HCT116 (cell line): ENCODE data around the gene TMEM135. TPM values are rescaled to one million over a fixed set of nuclear protein-coding genes. Genes with fewer than 3 reads are reported as not detected.

Experiments used
- ATAC-seq: fragments of 200-7000 bp; cut with Tn5 transposase; 2 replicates; pipeline ENCODE4 v1.9.1; 2020; ENCODE audit warnings: mild to moderate bottlenecking, moderate library complexity
- BruUV-seq: library from RNA; stranded (reverse); fragments of 400-500 nt; replicated peaks from 2 replicates; lab custom pipeline; 2021; lab: Mats Ljungman, UMichigan
- CTCF ChIA-PET: fragments of 300-600 bp; sonication (Branson Sonifier 250); formaldehyde crosslinking; loops from one replicate; lab custom pipeline; 2021; ENCODE audit warnings: antibody characterized with exemption; lab: Charles Lee
- POLR2A ChIA-PET: fragments of 300-600, 350-600 bp; sonication (Branson Sonifier 250); formaldehyde crosslinking; loops from one replicate; lab custom pipeline; 2021; ENCODE audit warnings: antibody characterized with exemption; lab: Charles Lee
- RAD21 ChIA-PET, 2 experiments: fragments of 300-600 bp; sonication (Branson Sonifier 250); formaldehyde crosslinking; loops; one replicate each; lab custom pipeline; 2023; ENCODE audit warnings: low total read pairs in 2 of 2; ENCODE audit not compliant: uncharacterized antibody in 2 of 2, unreplicated experiment in 2 of 2, low non-redundant PET in 1 of 2; lab: Charles Lee
- DNase-seq: peaks from one replicate; pipeline ENCODE4 v3.0.0-alpha.2; 2010; ENCODE audit warnings: low read depth, low spot score
- H2AFZ ChIP-seq: fragments of 200-600 bp; shearing (Covaris generic), sonication (generic); 2 replicates; pipeline ENCODE4 v1.6.1; 2017; ENCODE audit warnings: low read depth, mixed run types, mixed read lengths, antibody characterized with exemption, low read length; ENCODE audit not compliant: poor library complexity, severe bottlenecking
- H3K27ac ChIP-seq: 2 replicates; pipeline ENCODE4 v1.5.1; 2012; ENCODE audit warnings: low read depth, low read length
- H3K27me3 ChIP-seq: fragments of 200-600 bp; sonication (generic); 2 replicates; pipeline ENCODE4 v1.6.1; 2016; ENCODE audit warnings: mixed run types, low read length, mixed read lengths; ENCODE audit not compliant: insufficient read depth
- H3K36me3 ChIP-seq, 2 experiments: fragments of 200-500 bp in 1 of 2; fragments of 200-600 bp in 1 of 2; sonication (Bioruptor generic) in 1 of 2; sonication (generic) in 1 of 2; 2 replicates each; pipeline versions ENCODE4 v1.5.1 to v1.6.1; 2014 to 2016; ENCODE audit warnings: low read length in 2 of 2, inconsistent platforms in 1 of 2, mixed read lengths in 1 of 2, mixed run types in 1 of 2; ENCODE audit not compliant: insufficient read depth in 2 of 2, control insufficient read depth in 1 of 2
- H3K4me1 ChIP-seq, 2 experiments: fragments of 200-600 bp in 1 of 2; sonication (generic) in 1 of 2; 2 replicates each; pipeline versions ENCODE4 v1.5.1 to v1.6.1; 2012 to 2017; ENCODE audit warnings: low read length in 2 of 2, inconsistent platforms in 1 of 2, mild to moderate bottlenecking in 1 of 2, mixed read lengths in 1 of 2, mixed run types in 1 of 2, moderate library complexity in 1 of 2; ENCODE audit not compliant: insufficient read depth in 2 of 2, control insufficient read depth in 1 of 2
- H3K4me2 ChIP-seq: fragments of 200-600 bp; sonication (generic); 2 replicates; pipeline ENCODE4 v1.6.1; 2017; ENCODE audit warnings: mixed run types, low read length, mixed read lengths
- H3K4me3 ChIP-seq, 2 experiments: fragments of 200-600 bp in 1 of 2; sonication (generic) in 1 of 2; replicated peaks in 1 of 2; 2 replicates each; pipeline ENCODE4 v1.5.1; 2011 to 2016; ENCODE audit warnings: low read length in 2 of 2, control low read depth in 1 of 2, low read depth in 1 of 2, mild to moderate bottlenecking in 1 of 2, mixed read lengths in 1 of 2, mixed run types in 1 of 2
- H3K79me2 ChIP-seq: fragments of 200-600 bp; sonication (generic); 2 replicates; pipeline ENCODE4 v1.6.1; 2017; ENCODE audit warnings: mild to moderate bottlenecking, mixed run types, low read length, moderate library complexity, mixed read lengths; ENCODE audit not compliant: insufficient read depth
- H3K9ac ChIP-seq: fragments of 200-600 bp; sonication (generic); 2 replicates; pipeline ENCODE4 v1.6.1; 2016; ENCODE audit warnings: low read length, mixed read lengths
- H3K9me2 ChIP-seq: fragments of 200-600 bp; sonication (generic), shearing (Covaris generic); 2 replicates; pipeline ENCODE4 v1.6.1; 2017; ENCODE audit warnings: mixed run types, mild to moderate bottlenecking, moderate library complexity; ENCODE audit not compliant: insufficient read depth
- H3K9me3 ChIP-seq, 2 experiments: fragments of 200-500 bp in 1 of 2; fragments of 200-600 bp in 1 of 2; sonication (Bioruptor generic) in 1 of 2; sonication (generic) in 1 of 2; 2 replicates each; pipeline ENCODE4 v1.6.1; 2014 to 2017; ENCODE audit warnings: low read length in 2 of 2, mixed read lengths in 2 of 2, inconsistent platforms in 1 of 2, low read depth in 1 of 2, mild to moderate bottlenecking in 1 of 2, mixed run types in 1 of 2, moderate library complexity in 1 of 2; ENCODE audit not compliant: control insufficient read depth in 1 of 2, insufficient read depth in 1 of 2
- H4K20me1 ChIP-seq: fragments of 200-600 bp; sonication (generic), shearing (Covaris generic); 2 replicates; pipeline ENCODE4 v1.6.1; 2017; ENCODE audit warnings: mixed run types, mild to moderate bottlenecking, moderate library complexity; ENCODE audit not compliant: insufficient read depth
- CEBPB ChIP-seq: IDR thresholded peaks from 2 replicates; pipeline ENCODE4 v1.6.1; 2012; ENCODE audit warnings: low read depth
- CTCF ChIP-seq, 3 experiments: fragments of 200-600 bp in 1 of 3; sonication (generic) in 1 of 3; IDR thresholded peaks in 2 of 3; conservative IDR thresholded peaks in 1 of 3; 2 replicates each; pipeline ENCODE4 v1.5.1; 2012 to 2017; ENCODE audit warnings: low read depth in 2 of 3, low read length in 2 of 3, antibody characterized with exemption in 1 of 3, borderline replicate concordance in 1 of 3, control low read depth in 1 of 3, mild to moderate bottlenecking in 1 of 3, mixed read lengths in 1 of 3, mixed run types in 1 of 3, moderate library complexity in 1 of 3; ENCODE audit not compliant: insufficient read depth in 1 of 3
- FOSL1 ChIP-seq: IDR thresholded peaks from 2 replicates; pipeline ENCODE4 v1.6.1; 2012; ENCODE audit warnings: low read depth
- POLR2A ChIP-seq: IDR thresholded peaks from 2 replicates; pipeline ENCODE4 v1.7.0; 2011; ENCODE audit warnings: borderline replicate concordance; ENCODE audit not compliant: insufficient read depth, insufficient read length; ENCODE audit errors: extremely low read depth
- POLR2AphosphoS5 ChIP-seq: IDR thresholded peaks from 2 replicates; pipeline ENCODE4 v1.6.1; 2011; ENCODE audit warnings: mild to moderate bottlenecking, low read depth, low read length, moderate library complexity
- SP1 ChIP-seq: IDR thresholded peaks from 2 replicates; pipeline ENCODE4 v1.6.1; 2012; ENCODE audit warnings: low read depth
- intact Hi-C: fragments of 100-400 bp; cut with micrococcal nuclease; formaldehyde crosslinking; loops from 2 replicates; pipeline ENCODE4 v1.10.0; 2022
- total RNA-seq: library from RNA; stranded (reverse); gene quantifications from one replicate; pipeline ENCODE4 v1.2.1, GENCODE V29; 2021; ENCODE audit not compliant: unreplicated experiment
- TF ChIP-seq, protein P1 (sequence below): IDR thresholded peaks from 2 replicates; pipeline ENCODE4 v1.6.1; 2012
- TF ChIP-seq, protein P2 (sequence below): IDR thresholded peaks from 2 replicates; pipeline ENCODE4 v1.6.1; 2012; ENCODE audit warnings: low read depth
- TF ChIP-seq, protein P3 (sequence below): IDR thresholded peaks from 2 replicates; pipeline ENCODE4 v1.6.1; 2011; ENCODE audit warnings: mild to moderate bottlenecking, low read length, moderate library complexity; ENCODE audit not compliant: insufficient replicate concordance; ENCODE audit errors: extremely low read depth

TMEM135 gene
- total RNA-seq, 1 experiment from 2014 or later, result 50.6 TPM

DNA sequence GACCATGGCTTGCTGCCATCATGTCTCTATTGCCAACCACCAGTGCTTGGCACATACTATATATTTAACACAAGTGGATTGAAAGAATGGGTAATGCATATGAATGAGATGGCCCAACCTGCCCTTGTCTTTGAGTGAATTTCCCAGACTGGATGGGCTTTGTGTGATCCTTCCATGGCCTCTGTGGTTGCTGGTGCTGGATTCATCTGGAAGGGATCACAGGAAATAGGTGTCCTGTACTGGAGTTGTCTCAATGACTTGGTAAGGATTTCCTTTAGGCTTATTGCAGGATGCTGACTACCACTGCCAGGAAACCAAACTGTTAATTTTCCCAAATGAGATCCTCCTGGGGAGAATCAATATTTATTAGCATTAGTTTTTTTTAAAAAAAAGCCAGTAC, 328.6 kb downstream of the TMEM135 start (continued):
- TF ChIP-seq, protein P1, sequence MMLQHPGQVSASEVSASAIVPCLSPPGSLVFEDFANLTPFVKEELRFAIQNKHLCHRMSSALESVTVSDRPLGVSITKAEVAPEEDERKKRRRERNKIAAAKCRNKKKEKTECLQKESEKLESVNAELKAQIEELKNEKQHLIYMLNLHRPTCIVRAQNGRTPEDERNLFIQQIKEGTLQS, result no peak
- TF ChIP-seq, protein P2, sequence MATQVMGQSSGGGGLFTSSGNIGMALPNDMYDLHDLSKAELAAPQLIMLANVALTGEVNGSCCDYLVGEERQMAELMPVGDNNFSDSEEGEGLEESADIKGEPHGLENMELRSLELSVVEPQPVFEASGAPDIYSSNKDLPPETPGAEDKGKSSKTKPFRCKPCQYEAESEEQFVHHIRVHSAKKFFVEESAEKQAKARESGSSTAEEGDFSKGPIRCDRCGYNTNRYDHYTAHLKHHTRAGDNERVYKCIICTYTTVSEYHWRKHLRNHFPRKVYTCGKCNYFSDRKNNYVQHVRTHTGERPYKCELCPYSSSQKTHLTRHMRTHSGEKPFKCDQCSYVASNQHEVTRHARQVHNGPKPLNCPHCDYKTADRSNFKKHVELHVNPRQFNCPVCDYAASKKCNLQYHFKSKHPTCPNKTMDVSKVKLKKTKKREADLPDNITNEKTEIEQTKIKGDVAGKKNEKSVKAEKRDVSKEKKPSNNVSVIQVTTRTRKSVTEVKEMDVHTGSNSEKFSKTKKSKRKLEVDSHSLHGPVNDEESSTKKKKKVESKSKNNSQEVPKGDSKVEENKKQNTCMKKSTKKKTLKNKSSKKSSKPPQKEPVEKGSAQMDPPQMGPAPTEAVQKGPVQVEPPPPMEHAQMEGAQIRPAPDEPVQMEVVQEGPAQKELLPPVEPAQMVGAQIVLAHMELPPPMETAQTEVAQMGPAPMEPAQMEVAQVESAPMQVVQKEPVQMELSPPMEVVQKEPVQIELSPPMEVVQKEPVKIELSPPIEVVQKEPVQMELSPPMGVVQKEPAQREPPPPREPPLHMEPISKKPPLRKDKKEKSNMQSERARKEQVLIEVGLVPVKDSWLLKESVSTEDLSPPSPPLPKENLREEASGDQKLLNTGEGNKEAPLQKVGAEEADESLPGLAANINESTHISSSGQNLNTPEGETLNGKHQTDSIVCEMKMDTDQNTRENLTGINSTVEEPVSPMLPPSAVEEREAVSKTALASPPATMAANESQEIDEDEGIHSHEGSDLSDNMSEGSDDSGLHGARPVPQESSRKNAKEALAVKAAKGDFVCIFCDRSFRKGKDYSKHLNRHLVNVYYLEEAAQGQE, result no peak
- TF ChIP-seq SP1, result no peak
- TF ChIP-seq, protein P3, sequence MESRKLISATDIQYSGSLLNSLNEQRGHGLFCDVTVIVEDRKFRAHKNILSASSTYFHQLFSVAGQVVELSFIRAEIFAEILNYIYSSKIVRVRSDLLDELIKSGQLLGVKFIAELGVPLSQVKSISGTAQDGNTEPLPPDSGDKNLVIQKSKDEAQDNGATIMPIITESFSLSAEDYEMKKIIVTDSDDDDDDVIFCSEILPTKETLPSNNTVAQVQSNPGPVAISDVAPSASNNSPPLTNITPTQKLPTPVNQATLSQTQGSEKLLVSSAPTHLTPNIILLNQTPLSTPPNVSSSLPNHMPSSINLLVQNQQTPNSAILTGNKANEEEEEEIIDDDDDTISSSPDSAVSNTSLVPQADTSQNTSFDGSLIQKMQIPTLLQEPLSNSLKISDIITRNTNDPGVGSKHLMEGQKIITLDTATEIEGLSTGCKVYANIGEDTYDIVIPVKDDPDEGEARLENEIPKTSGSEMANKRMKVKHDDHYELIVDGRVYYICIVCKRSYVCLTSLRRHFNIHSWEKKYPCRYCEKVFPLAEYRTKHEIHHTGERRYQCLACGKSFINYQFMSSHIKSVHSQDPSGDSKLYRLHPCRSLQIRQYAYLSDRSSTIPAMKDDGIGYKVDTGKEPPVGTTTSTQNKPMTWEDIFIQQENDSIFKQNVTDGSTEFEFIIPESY, result no peak

DNA sequence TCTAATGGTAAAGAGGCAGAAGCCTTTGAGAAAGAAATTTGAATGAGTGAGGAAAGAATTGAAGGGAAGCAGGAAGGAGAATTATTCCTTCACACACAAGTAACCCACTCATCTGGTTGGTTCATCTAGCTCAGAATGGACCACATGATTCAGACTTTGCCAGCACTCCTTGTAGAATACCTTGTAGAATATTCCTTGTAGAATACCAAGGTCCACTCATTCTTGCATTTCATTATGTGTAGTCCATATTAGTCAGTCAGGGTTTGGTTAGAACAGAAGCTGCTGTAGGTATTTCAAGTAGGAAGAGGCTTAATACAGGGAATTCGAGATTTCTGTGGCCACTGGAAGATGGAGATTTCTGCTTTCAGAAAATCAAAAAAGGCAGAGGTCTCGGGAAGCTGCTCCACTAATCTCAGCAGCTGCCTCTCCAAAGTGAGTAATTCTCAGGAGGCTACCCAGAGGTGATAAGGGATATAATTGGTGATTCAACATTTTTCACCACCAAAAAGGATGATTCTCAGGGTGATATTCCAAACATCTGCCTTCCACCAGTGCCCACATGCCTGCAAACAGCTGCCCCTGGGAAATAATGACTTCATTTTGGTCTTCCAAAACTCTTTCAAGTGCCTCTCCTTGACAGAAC, 329.1 kb downstream of the TMEM135 start:
- Histone ChIP-seq H3K4me3 (no peak overlapping the region), H3K9ac (no peak overlapping the region), H3K79me2 (no peaks in the 10 kb centered on the region), H3K27ac (no peak overlapping the region), H3K4me1 (no peaks in the 10 kb centered on the region), H4K20me1 (no peaks in the 10 kb centered on the region; the same call in 1 of the 2 replicates), H3K27me3 (no peaks in the 10 kb centered on the region), H3K4me2 (no peak overlapping the region), H3K9me3 (no peaks in the 10 kb centered on the region), H3K36me3 (no peaks in the 10 kb centered on the region), H2AFZ (no peak overlapping the region), H3K9me2 (no peaks in the 10 kb centered on the region)
- ChIA-PET POLR2A (no interaction called here), RAD21 (no interaction called here), CTCF (interaction anchor here (1.3 kb wide), 1 partner anchor 54 kb away, joined by 4 read pairs; no protein-coding TSS in a partner anchor)
- intact Hi-C loops, result no loop called here
- no peak for DNase-seq
- BruUV-seq, result no TSS peak
- TF ChIP-seq POLR2AphosphoS5 (no peak), CTCF (IDR thresholded peaks at IDR 0.05 in 2 of 3, conservative IDR thresholded peaks at IDR 0.05 in 1 of 3; ENCODE audit: borderline replicate concordance in 1 of 3, insufficient read depth in 1 of 3, low read depth in 2 of 3, low read length in 2 of 3) (no peak), POLR2A (no peak), FOSL1 (no peak), CEBPB (no peak)
- no peak for ATAC-seq
